HG02981 (cell line): ENCODE measurements around the gene GPR89B.
"Not testable (repeated sequence)": the region's sequence is repeated elsewhere in the genome, so short reads cannot be mapped to it uniquely, and the experiment has no call there.

Experiments used
- ATAC-seq: cut with Tn5 transposase; IDR thresholded peaks from one replicate; pipeline ENCODE4 v1.9.1; 2021; ENCODE audit warnings: mild to moderate bottlenecking, moderate library complexity; ENCODE audit not compliant: unreplicated experiment

The GPR89B gene

DNA sequence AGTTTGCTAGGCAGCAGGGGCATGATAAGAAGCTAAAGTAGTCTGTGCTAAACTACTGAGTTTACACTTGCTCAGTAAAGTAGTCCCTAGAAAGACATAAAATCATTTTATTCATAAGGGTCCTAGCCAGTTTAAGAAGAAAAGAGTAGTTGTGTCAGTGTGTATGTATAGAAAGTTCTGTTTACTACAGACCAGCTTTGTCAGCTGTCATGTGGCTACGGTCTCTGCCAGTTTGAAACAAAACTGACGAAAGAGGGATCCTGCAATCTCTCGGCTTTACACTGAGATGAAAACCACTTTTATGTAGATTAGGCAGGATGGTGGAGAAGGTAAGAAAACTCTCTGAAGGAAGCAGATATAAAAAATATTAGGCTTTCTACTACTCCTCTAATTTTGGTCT lies 7.1 kb downstream of the GPR89B start:
- not testable (repeated sequence) for ATAC-seq

DNA sequence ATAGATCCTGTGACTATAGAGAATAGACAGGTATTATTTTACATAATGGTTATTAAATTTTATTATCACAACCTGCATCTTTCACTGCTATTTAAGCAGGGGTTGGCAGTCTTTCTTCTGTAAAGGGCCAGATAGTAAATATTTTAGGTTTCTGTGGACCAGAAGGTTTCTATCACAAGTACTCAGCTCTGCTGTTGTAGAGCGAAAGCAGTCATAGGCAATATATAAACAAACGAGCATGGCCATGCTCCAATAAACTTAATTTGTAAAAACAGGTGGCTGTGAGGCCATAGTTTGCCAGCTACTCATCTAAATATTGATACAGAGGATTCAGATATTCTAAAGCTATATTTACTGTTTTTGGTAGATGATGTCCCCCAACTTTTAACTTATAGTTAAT lies 12.2 kb downstream of the GPR89B start:
- ATAC-seq: not testable (repeated sequence)

DNA sequence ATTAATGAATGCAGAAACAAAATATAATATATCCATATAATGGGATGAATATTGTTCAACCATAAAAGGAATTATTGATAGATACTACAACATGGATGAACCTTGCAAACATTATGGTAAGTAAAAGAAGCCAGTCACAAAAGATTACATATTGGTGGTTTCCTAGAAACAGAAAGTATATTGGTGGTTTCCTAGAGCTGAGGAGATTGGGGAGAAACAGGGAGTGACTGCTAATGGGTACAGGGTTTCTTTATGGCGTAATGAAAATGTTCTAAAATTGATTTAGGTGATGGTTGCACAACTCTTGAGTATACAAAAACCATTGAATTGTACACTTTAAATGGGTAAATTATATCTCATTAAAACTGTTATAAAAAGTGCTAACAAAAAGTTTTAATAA lies 14.3 kb downstream of the GPR89B start:
- ATAC-seq: not testable (repeated sequence)

DNA sequence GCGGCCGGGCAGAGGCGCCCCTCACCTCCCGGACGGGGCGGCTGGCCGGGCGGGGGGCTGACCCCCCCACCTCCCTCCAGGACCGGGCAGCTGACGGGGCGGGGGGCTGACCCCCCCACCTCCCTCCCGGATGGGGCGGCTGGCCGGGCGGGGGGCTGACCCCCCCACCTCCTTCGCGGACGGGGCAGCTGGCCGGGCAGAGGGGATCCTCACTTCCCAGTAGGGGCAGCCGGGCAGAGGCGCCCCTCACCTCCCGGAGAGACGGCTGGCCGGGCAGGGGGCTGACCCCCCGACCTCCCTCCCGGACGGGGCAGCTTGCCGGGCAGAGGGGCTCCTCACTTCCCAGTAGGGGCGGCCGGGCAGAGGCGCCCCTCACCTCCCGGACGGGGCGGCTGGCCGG lies 21.3 kb downstream of the GPR89B start:
- not testable (repeated sequence) for ATAC-seq

DNA sequence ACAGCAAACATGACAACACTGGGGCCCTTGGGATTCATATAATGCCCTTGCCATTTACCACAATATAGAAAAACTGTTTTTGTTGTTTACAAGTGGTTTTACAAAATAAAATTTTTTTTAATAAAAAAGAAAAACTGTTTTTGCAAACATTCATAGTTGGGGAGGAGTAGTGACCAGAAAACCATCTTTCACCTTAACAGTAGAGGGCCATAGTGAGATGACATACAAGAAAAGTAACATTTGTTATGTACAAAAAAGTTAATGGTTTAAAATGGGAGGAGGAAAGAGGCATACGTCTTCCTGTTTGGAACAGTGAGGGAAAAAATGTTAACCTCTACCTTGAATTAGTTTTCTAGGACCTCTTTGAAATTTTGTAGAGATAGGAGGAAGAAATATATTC lies 30.7 kb downstream of the GPR89B start:
- ATAC-seq: not testable (repeated sequence)

DNA sequence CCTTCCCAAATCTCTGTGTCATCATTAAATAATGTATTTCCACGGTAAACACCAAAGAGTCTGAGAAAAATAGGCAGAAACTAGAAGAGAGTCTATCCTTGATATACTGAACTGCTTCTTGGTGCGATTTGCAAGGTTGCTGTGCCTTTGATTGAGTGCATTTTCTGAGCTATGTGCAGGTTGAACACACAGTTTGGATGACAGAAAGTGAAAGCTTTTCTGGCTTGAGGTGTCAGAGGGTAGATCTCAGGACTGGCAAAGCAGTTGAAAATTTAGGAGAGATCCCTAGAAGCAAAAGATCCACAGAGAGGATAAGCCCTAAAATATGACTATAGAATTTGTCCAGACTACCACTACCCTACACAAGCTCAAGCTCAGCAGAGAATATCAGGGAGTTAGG lies 31.5 kb downstream of the GPR89B start:
- not testable (repeated sequence) for ATAC-seq

DNA sequence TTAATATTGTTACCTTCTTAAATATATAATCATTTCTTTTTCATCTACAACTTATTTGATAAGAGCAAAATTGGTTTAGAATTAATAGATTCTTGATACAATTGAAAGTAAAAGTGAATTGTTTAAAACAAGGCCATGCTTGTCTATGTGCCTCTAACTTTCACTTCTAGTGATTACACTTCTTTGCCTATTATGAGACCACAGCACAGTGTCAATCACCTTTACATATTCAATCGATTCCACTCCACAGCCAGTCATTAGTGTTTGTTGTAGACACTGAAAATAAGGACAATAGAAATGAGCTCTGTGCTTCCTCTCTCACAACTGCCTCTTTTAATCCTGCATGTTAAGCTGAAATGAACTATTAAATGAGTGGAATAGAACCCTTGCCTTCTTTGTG lies 36.4 kb downstream of the GPR89B start:
- ATAC-seq: not testable (repeated sequence)

DNA sequence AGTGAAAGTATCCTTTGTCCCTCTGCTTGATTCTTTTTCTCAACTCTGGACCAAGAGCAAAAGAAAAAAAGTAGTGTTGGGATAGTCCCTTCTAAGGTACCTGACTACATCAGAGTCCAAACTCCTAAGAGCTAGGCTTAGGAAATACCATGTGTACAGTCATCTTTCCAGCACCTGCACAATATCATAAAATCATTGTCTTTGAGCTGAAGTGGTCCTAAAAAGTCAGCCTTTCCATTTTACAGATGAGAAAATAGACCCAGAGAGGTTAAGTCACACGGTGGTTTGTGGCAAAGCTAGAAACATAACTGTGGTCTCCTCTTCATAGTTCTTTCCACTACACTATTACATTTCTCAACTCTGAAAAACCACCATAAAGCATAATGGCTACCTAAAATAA lies 38.4 kb downstream of the GPR89B start:
- ATAC-seq: not testable (repeated sequence)

DNA sequence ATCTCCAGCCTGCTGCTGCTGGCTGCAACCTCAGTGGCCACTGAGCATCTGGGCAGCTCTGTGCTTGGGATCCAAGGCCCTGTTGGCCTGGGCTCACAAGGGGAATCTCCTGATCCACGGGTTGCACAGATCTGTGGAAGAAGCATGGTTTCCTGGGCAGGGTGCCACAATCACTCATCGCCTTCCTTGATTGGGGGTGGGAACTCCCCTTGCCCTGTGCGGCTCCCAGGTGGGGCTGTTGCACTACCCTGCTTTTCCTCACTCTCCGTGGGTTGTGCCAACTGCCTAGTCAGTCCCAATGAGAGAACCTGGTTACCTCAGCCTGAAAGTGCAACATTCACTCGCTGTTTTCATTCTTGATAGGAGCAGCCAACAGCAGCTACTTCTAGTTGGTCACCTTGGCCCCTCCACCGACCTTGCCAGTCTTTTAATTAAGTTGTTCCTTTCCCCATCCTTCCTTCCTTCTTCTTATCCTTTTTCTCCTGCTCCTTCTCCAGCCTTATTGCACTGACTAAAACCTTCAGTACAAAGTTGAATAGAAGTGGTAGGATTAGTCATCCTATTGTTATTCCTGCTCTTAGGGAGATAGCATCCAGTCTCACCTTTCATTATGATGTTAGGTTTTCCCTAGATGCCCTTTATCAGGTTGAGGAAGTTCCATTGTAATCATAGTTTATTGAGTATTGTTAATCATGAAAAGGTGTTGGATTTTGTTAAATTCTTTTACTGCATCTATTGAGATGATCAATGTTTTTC lies 50.9 kb downstream of the GPR89B start:
- not testable (repeated sequence) for ATAC-seq

DNA sequence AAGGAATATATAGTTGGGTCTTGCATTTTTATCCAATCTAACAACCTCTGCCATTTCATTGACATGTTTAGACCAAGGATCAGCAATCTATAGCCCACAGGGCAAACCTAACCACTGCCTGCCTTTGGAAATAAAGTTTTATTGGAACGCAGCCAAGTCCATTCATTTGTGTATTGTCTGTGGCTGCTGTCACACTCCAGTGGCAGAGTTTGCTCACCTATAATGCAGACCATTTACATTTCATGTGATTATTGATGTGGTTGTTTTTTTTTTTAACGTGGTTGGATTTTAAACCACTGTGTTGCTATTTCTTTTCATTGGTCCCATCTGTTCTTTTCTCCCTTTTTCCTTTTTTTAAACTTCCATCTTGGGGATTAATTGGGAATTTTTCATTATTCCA lies 57.2 kb downstream of the GPR89B start:
- ATAC-seq: not testable (repeated sequence)

DNA sequence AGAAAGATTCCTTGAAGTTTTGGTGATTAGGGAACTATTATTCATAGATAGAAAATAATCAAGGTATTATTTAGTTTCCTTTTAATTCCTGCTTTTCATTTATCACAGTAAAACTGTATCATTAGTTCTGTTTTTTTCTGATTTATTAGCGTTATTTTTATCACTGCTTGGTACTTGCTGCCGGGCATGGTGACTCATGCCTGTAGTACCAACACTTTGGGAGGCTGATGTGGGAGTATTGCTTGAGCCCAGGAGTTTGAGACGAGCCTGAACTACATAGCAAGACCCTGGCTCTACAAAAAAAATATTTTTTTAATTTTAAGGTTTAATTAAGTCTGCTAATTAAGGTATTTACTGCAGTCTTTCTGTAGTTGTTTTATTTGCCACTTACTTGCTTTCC lies 59.7 kb downstream of the GPR89B start:
- ATAC-seq: not testable (repeated sequence)

DNA sequence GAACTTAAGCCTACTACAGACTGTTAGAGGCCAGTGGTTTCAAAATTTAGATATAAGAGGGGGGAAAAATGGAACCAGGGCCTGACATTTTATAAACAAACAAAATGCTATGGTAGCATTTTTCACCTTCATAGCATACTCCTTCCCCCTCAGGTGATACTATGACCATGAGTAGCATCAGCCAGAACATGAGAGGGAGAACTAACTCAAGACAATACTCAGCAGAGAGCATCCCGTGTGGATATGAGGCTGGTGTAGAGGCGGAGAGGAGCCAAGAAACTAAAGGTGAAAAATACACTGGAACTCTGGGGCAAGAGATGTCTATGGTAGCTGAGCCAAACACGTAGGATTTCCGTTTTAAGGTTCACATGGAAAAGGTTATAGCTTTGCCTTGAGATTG lies 64.7 kb downstream of the GPR89B start:
- ATAC-seq: not testable (repeated sequence)

DNA sequence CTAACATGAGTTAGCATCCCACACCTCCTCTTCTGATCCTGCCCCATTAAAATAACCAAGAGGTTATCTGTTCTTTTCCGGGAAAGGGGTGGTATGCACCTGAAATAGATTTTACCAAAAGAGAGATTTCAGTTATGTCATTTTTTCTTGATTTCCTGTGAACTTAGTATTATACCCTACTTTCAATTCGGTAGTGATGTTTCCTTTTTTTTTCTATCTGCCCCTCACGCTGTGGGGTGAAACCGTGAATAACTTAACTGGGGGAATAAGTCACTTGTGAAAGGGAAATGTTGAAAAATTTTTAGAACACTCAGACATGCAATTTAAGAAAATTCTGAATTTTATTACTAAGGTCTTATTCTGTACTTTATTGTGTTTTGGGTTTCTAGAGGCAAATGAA lies 65.2 kb downstream of the GPR89B start:
- ATAC-seq: not testable (repeated sequence)

DNA sequence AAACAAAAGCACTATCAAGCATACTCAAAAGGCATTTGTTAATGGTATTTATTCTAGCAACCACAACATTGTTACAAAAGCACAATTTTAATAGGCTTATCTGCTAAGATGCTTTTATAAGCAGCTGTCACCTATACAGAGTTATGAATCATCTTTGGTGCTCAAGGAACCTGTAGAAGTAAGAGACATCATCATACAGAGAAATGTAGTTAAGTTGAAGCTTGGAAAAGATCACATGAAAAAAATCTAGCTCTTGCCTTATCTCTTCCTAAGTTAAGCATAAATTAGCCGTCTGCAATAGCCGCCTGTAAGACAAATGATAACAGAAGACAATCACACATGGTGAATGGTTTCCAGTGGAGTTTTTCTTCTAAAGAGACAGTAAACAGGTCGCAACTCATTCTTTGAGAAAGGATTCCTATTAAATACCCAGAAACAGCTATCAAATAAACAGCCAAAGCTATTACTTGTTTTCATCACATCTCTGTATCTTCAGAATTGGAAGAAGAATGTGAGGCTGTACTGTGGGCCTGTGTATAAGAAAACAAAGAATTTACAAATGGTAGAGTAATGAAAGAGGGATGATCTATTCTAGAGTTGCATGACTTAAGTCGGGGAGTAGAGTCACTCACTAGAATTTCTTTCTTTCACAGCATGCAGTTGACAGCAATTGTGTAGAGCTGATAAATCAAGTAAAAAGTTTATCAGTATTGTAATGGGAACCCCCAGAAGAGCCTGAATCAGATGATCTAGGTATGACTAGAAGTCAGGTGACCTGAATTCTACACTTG lies 65.8 kb downstream of the GPR89B start:
- ATAC-seq: not testable (repeated sequence)

DNA sequence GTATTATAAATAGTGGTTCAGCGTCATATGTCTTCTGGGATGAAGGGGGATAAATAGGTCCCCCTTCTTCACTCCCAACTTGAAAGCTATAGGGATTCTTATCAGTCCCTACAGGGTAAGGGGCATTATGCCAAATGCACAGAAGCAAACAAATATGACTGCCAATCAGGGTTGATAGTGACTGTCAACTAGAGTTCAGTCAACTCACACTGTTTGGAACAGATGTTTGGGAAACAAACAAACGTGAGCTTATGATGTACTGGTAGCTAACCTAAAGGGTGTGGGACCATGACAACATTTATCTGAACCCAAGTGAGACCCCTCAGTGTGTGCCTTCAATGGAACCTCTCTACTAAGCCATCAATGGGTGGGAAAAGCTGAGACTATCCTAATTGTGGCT lies 67.9 kb downstream of the GPR89B start:
- ATAC-seq: not testable (repeated sequence)

DNA sequence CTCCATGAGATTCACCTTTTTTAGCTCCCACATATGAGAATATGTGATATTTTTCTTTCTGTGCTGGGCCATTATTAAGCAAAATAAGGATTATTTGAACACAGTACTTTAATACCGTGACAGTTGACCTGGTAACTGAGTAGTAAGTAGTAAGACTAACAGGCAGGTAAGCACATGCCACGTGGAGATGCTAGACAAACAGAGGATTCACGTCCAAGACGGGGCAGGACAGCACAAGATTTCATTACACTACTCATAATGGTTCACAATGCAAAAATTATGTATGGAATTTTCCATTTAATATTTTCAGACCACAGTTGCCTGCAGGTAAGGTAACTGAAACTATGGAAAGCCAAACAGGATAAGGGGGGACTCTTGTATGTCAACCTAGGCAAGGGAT lies 79.5 kb downstream of the GPR89B start:
- not testable (repeated sequence) for ATAC-seq

DNA sequence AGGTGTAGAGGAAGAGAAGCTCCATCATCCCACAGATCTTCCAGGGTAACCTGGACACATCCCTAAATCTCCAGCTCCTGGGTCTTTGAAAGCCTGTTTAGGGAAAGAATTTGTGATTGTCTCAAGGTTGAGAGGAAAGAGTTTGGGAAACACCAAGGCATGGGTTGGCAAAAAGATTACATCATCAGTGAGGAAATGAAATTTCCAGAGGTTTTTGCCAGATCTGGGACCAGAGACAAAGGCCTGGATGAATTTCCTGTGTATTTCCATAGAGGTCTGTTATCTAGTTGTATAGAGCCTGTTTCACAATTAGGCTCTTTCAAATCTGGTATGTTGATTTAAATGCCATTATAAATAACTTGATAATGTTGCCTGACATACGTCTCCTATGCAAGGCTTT lies 82.3 kb downstream of the GPR89B start:
- ATAC-seq: no peak

DNA sequence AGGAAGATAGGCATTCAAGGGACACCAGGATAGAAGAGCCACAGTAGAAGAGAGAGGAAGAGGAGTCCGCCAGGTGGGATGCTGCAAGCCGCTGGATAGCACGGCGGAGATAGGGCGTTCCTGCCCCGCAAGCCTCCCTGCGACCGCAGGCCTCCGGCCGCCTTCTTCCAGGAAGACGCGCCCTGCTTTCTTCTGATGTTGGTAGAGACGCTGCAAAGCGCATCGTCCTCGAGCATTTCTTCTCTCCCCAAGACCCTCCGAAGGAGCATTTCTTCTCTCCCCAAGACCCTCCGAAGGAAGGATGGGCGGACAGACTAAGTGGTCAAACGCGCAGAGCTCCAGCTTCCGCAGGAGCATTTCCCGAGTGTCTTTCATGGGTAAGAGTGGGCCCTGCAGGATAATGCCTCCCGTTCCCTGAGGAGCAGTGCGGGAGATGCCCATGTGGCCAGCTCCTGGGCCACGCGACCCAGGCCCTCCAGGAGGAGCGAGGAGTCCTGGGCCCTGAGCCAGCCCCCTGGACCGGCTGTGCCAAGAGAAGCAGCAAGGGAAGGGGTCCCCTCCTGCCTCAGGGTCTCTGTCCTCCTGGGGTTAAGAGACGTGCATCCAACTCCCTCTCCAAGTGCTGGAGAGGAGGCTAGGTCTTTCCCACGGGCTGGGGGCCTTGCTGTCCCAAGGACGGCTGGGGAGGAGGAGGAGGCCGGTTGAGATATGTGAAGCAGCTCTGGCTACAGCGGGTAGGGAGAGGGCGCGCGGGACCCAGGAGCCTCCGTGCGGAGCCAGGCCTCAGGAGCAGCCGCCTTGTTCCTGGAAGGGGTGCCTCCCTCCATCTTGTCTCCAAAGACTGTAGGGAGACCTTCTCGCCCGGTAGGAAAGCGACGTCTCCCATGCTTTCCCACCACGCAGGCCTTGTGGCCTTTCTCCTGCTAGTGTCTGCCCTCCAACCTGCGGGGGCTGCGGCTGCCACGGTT lies 85.2 kb downstream of the GPR89B start:
- not testable (repeated sequence) for ATAC-seq

DNA sequence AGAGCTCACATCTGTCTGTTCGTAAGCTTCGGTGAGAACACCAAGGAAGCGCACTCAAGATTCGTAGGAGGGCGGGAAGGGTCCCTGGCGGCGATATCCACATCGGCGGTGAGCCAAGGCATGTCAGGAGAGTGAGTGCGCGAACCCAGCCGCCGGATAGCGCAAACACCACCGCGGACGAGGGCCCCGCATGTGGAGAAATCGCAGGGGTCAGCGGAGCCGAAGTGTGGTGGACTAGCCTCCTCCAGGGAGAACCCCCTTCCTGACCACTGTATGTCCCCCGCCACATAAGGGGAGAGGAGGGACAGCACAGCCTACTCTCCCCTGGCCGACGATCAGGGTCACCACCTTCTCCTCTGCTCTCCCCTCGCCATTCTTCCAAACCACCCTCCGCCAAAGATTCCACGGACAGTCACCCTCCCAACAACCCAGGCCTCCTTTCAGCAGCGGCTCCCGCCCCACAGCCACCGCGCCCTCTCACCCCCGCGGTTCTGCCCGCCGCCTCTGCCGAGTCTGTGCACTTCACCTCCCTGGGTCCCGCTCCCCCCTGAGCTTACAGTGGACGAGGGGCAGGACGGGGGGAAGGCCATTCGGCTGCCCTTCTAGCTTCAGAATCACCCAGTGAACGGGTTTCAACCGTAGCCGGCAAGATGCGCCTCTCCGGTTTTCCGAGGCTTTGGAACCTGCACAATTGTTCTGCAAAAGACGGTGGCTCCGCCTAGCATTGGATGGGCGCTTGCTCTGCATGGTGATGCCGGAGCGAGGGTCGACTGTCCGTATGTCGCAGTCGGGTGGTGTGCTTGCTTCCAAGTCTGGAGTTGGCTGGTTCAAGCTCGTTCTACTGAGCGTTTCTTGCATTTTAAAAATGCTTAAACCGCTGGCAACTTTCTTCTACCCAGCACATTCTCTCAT lies 86.3 kb downstream of the GPR89B start:
- ATAC-seq: not testable (repeated sequence)

DNA sequence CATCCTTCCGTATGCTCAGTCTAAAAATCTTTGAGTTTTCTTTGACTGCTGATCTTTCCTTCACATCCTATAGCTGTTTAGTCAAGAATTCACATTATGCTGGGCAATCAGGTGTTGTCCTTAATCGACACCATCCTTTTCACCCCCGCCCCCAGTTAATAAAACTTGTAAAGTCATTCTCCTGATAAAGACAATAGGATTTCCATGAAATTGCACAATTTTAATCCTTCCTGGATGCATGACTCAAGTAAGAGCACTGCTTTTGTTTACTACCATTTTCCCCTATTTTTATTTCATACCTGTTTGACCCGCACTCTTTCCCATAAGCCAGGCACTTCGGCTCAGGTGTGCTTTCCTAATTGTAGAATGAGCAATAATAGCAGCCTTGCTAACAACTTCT lies 96.7 kb downstream of the GPR89B start:
- not testable (repeated sequence) for ATAC-seq
